GM21447 (cell line): ENCODE results near the gene PABPN1L.

Experiments
- ATAC-seq: cut with Tn5 transposase; IDR thresholded peaks from one replicate; pipeline ENCODE4 v1.9.1; 2021; ENCODE audit not compliant: unreplicated experiment

PABPN1L gene, protein sequence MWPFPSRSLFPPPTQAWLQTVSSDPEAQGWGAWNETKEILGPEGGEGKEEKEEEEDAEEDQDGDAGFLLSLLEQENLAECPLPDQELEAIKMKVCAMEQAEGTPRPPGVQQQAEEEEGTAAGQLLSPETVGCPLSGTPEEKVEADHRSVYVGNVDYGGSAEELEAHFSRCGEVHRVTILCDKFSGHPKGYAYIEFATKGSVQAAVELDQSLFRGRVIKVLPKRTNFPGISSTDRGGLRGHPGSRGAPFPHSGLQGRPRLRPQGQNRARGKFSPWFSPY

DNA sequence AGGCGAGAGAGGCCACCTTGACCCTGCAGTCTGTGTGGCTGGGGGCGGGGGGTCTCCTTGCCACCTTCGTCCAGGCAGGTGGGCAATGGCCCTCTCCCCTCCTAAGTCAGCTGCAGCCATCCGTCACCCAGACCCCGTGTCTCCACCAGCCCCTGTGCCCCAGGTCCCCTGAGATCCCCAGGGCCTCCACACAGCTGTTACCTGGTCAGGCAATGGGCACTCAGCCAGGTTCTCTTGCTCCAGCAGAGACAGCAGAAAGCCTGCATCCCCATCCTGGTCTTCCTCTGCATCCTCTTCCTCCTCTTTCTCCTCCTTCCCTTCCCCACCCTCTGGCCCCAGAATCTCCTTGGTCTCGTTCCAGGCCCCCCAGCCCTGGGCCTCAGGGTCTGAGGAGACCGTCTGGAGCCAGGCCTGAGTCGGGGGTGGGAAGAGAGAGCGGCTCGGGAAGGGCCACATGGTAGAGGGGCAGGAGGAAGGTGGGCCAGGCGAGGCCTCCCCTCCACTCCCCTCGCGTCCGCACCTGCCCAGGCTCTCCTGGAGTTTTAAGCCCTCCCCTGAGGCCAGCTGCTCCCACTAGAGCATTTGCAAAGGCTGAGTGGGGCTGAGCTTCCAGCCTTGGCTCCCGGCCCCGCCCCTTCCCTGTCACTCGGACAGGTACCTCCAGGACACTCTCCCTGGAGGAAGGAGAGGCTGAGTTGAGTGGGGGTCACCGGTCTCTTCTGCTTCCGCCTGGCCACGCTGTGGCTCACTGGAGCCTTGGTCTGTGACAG, at the start of gene PABPN1L:
PABPN1L (minus strand) TSS at position 510 of the 770 bp plus-strand sequence; CDS start at position 456, 54 bp downstream.
- ATAC-seq: no peak

GRCh38 chr16:88915639-88916327, 49.3 kb upstream of the PABPN1L start:
- ATAC-seq: no peak

DNA sequence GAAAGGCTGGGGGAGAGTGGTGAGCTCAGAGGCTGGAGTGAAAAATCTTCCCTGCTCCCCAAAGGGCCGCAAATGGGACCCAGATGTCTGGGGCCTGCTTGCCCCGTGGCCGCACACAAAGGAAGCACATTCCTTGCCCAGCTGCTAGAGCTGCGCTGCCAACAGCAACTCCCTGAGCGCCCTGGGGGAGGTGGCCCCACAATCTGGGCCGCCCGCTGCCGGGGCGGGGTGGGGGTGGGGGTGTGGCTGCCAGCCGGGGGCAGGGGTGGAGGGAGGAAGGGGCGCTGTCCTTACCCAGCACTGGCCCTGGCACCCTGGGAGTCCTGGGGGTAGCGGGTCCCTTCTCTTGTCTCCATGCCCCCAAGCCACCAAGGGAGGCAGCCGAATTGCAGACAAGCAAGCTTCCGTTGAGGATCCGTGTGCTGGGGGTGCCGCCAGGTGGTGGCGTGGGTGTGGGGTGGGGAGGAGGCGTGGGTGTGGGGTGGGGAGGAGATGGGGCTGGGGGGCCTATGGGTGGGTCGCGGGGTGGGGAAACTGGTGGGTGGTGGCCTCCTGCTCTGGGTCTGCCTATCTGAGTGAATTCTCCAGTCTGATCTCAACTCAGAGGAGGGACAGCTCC, 48.4 kb upstream of the PABPN1L start:
- ATAC-seq: no peak

DNA sequence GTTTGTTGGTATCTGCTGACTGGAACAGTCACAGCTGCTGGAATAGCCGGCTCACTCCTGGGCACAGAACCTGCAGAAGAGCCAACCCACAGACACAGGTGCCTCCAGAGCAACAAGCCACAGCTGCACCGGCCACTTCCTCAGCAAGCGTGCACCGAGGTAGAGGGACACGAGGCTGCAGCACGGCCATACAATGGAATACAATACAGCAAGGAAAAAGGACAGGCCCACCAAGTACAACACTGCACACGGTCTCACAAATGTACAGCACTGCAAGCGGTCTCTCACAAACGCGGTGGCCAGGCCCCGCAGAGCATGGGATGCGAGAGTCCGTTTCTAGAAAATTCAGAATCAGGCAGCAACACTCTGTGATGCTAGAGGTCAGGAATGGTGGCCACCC, 47.4 kb upstream of the PABPN1L start:
- no peak for ATAC-seq

DNA sequence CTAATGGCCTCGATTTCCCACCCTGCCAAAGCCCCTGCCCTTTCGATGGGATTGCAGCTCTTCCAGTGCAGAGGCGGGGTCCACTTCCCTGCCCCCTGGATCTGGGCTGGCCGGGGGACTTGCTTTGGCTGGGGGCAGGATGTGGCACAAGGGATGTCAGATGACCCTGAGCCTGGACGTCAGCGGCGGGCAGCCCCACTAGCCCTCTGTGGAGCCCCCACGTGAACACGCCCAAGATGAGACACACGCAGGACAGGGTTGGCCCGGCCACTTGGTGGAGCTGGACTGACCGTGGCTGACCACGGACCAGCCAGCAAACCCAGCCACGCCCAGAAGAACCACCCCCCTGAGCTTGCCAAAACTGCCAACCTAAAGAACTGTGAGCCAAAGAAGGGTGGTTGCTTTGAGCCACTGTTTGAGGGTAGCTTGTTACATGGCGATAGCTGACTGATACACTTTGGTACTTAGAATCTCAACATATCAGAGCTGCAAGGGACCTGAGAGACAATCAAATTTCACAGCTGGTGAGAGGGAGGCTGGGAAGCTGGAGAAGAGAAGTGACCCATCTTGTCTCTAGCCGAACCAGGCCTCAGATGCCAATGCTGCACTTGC, 46.6 kb upstream of the PABPN1L start:
- no peak for ATAC-seq

- ATAC-seq: no peak
Observed at GRCh38 chr16:88912556-88912955, 46.1 kb upstream of the PABPN1L start.

DNA sequence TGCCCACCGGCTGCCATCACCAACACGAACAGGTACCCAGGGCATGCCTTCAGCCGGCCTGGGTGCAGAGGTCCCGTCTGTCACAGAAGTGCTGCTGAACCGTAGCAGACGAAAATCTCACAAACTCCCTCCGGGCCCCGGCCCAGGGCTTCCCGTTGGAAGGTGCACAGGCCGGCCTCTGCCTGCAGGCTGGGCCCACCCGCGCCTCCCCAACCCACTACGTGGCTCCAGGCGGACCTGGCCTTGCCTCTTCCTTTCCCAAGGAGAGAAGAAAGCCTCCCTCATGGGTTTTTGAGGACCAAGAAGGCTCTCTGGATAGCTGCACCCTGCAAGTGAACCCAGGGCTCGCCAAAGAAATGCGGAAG, 45.5 kb upstream of the PABPN1L start:
- ATAC-seq: no peak

GRCh38 chr16:88911136-88911945, 44.9 kb upstream of the PABPN1L start:
- ATAC-seq: no peak

- no peak for ATAC-seq
Observed at GRCh38 chr16:88910284-88911135, 44.0 kb upstream of the PABPN1L start.

GRCh38 chr16:88909431-88910210, 43.2 kb upstream of the PABPN1L start:
- ATAC-seq: no peak

DNA sequence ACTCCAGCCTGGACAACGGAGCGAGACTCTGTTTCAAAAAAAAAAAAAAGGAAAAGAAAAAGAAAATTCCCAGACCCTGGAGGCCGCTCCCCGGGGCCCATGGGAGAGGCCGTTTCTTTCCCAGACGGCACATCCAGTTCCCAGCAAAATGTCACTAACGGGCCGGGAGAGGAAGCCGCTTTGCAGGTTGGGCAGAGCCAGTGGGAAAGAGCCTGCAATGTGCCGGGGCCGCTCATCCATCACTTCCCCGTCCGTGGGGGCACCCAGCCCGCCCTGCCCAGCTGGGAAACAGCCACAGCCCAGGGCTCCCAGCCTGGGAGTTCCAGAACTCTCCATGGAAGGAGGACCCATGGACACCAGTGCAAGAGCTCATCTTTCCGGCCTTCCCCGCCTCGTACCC, 41.8 kb upstream of the PABPN1L start:
- no peak for ATAC-seq

- no peak for ATAC-seq
Observed at GRCh38 chr16:88907768-88908167, 41.3 kb upstream of the PABPN1L start.

DNA sequence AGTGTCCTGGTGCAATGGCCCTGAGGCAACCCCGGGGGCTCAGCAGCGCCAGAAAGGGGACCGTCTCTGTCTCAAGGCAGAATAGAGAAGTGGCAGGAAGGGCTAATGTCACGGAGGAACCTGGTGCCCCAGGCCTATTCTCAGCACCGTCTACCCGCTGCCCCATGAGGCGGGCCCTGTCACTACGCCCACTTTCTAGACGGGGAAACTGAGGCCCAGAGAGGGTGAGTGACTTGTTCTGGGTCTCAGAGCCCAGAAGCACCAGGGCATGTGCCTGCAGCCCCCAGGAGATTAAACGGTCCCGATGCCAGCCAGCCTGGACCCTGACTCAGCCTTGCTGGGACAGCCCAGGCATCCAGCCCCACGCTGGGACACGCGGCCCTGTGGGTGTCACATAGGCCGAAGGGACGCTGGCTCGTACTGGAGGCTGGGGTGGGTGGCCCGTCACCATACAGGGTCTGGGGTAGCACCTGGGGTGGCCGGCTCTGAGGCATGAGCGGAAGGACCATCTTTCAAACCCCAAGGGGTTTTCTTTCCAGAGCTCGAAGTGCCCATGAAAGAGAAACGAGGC, 40.2 kb upstream of the PABPN1L start:
- ATAC-seq: no peak

DNA sequence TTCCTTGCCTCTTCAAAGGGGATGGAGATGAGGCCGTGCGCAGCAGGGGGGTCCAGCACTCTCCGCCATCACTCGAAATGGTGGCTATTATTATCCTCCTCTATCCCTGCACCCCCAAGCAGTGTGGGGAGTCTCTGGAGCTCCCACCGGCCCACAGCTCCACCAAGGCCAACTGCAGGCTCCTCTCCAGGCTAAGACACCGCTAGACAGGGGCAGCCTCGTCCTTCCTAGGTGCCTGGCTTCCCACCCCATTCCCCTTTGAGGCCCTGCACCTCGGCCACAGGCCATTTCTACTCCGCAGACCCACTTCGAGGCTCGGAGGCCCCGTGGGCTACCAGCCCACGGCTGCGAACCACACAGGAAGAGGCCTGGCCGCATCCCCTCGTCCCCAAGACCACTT, 39.6 kb upstream of the PABPN1L start:
- no peak for ATAC-seq

GRCh38 chr16:88905563-88905962, 39.1 kb upstream of the PABPN1L start:
- ATAC-seq: no peak

- no peak for ATAC-seq
Observed at GRCh38 chr16:88904676-88905365, 38.4 kb upstream of the PABPN1L start.

GRCh38 chr16:88903267-88903666, 36.8 kb upstream of the PABPN1L start:
- no peak for ATAC-seq

- no peak for ATAC-seq
Observed at GRCh38 chr16:88902744-88903143, 36.3 kb upstream of the PABPN1L start.
